CD4-positive, alpha-beta T cell treated with Interleukin-6 for 4 hours (primary cell): Measurements from ENCODE around the gene ASTN2.

ENCODE experiments used
- DNase-seq: peaks from one replicate; pipeline ENCODE4 v3.0.0-alpha.2; 2020; ENCODE audit warnings: mixed read lengths

Gene ASTN2

DNA sequence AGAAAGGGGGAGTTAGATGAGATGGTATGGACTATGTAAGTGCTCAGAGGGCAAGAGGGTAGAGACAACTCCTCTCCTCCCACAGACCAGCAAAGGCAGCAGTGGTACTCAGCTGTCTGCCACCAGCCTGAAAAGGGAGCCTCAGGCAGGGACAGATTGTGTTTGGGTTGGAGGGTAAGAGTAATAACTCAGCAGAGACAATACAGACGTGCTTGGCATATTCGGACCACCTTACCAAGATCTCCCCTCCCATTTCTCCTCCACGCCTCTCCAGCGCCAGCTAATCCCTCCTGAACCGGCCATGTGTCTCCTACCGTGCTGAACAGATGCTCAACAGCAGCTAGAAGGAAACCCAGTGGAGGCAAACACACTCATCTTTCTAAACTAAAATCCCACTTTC lies 180.8 kb downstream of the ASTN2 start:
- no peak for DNase-seq

DNA sequence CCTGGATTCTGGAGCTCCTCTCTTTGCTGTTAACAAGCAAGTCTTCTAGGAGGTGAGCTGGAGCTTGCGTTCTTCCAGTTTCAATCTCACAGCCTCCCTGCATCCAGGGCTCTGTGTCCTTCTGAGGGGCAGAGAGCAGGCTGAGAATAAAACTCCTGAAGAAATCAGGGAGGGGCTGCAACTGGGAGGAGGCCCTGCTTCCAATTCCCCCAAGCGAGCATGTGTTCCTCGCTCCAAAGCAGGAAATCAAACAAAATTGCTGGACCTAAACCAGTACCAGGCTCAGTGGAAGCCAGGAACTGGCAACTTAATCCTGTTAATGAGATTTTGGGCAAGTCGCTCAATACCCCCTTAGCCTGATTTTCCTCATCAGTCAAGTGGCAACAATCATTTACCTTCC lies 181.8 kb downstream of the ASTN2 start:
- DNase-seq: no peak

DNA sequence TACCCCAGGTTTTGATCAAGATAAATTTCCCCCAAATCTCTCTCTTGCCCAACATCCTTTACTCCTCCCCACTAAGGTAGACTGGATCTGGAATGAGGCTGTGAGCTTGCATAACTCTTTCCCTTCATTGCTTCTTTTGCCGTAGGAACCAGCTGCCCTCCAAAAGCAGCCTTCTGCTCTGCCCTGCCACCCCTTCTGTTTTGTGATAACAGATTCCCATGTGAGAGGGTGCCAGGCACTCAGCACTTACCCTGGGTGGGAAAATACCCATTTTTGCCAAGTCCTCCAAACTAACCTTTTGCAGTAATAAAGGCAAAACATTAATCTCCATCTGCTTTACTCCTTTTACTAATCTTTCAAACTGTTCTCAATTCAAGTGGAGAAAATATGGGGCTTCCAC lies 182.6 kb downstream of the ASTN2 start:
- DNase-seq: no peak

GRCh38 chr9:117231012-117231411 lies 183.8 kb downstream of the ASTN2 start:
- no peak for DNase-seq

DNA sequence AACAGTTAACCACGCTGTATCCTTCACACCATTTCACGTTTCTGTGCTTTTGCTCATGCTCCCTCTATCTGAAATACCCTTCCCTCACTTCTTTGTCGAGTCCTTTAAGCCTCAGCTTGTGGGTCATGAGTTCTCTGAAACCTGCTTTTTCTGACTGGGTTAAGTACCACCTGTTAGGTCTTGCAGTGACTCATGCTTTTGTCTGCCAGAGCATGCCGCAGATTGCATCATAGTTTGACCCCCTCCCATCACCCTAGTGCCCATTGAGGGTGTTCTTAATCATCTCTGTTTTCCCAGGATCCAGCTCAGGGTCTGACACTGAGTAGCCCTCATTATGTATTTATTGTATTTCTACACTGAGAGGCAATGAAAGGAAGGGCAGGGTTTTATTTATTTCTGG lies 190.2 kb downstream of the ASTN2 start:
- no peak for DNase-seq

GRCh38 chr9:117218951-117219350 lies 195.9 kb downstream of the ASTN2 start:
- DNase-seq: no peak

DNA sequence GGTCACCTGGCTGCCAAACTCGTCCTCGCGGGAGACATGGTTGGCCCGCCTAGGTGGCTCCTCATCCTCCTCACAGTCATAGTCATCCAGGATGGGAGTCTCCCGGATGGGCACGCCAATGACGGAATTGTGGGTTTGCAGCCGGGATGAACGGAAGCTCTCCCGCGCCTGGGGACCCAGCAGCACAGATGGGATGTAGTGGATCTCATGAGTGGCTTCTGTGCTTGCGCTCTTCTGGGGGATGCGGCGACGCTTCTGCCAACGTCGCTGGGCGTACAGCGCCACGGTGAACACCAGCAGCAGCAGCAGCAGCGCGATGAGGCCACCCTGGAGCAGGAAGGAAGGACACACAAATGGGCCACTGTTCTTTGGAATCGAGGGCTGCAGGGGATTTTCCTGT lies 200.4 kb downstream of the ASTN2 start:
- DNase-seq: no peak

DNA sequence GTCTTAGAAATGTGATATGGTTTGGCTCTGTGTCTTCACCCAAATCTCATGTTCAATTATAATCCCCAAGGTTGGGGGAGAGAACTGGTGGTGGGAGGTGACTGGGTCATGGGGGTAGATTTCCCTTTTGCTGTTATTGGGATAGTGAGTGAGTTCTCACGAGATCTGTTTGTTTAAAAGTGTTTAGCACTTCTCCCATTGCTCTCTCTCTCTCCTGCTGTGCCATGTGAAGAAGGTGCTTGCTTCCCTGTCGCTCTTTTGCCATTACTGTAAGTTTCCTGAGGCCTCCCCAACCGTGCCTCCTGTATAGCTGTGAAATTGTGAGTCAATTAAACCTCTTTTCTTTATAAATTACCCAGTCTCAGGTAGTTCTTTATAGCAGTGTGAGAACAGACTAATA lies 203.6 kb downstream of the ASTN2 start:
- DNase-seq: no peak

GRCh38 chr9:117205806-117206205 lies 209.1 kb downstream of the ASTN2 start:
- DNase-seq: no peak

- DNase-seq: no peak
Observed at GRCh38 chr9:117204971-117205370, 209.9 kb downstream of the ASTN2 start.

- DNase-seq: no peak
Observed at GRCh38 chr9:117191504-117192261, 223.2 kb downstream of the ASTN2 start.

DNA sequence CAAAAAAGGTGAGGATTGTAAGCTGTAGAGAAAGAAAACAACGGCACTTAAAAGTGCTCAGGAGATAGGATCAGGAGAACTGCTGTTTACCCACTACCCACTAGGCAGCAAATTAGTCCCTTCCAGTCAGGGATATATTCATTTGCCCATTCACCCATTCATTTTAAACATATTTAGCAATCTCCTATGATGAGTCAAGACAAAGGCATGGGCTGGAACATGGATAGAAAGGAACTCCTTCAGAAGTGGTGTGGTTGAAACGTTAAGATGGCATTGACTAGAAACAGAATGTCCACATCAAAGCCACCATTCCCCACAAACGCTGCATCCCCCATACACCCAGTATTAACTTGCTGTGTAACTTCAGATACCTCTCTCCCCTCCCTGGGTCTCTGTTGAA lies 225.7 kb downstream of the ASTN2 start:
- DNase-seq: no peak

DNA sequence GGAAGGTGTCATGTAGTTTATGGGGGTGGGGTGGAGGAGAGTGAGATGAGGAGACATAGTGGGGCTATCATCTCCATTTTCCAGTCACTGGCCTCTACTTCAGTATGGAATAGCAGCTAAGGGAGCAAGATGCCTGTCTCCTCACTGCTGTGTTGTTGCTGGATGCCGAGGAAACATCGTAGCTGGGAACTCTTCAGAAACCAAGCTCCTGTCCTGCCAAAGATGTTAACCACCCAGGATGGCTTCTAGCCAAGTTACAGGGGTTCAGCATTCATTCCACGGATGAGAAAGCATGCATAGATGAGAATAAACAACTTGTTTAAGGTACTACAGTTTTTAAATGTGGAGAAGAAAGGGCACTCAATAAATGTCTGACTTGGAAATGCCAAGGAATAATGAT lies 226.5 kb downstream of the ASTN2 start:
- DNase-seq: no peak

DNA sequence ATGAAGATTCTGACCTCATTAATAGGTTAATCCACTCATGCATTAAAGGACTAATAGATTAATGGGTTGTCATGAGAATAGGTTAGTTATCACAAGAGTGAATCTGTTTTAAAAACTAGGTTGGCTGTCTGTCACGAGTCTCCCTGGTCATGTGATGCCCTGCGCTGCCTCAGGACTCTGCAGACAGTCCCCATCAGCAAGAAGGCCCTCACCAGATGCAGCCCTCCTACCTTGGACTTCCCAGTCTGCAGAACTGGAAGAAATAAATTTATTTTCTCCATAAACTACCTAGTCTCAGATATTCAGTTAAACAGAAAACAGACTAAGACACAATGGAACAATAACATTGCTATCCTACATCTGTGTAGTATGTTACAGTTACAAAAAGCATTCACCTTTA lies 227.4 kb downstream of the ASTN2 start:
- DNase-seq: no peak

- no peak for DNase-seq
Observed at GRCh38 chr9:117184173-117184572, 230.7 kb downstream of the ASTN2 start.

GRCh38 chr9:117182046-117182445 lies 232.8 kb downstream of the ASTN2 start:
- DNase-seq: no peak

- no peak for DNase-seq
Observed at GRCh38 chr9:117180896-117181445, 233.9 kb downstream of the ASTN2 start.

DNA sequence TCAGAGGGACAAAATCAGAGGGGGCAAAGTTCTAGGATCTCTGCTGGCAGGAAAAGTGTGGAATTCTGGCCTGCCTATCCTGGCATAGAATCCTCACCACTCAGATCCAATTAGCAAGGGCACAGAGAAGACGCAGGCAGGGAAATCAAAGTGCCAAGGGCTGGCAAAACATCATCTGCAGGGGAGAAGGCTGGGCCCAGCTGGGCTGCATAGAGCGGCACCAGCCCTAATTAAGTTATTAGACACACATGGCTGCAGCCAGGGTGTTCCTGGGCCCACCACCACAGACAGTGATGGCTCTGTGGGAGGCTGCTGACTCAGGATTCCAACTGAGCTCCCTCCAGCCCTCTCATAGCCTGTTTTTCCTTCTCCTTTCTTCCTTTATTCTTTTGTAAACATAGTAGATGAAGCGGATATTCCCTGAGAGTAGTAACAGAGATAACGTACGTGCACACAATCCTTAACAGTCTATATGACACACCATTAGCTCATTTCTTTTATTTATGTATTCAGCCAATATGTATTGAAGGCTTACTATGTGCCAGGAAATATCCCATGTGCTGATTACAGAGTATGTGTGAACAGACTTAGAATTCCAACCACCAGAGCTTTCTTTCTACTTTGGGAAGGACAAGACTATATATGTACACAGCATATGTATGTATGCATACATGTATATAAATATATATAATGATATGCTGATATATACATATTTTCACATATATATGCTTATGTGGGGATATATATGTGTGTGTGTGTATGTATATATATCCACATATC lies 236.1 kb downstream of the ASTN2 start:
- DNase-seq: no peak

DNA sequence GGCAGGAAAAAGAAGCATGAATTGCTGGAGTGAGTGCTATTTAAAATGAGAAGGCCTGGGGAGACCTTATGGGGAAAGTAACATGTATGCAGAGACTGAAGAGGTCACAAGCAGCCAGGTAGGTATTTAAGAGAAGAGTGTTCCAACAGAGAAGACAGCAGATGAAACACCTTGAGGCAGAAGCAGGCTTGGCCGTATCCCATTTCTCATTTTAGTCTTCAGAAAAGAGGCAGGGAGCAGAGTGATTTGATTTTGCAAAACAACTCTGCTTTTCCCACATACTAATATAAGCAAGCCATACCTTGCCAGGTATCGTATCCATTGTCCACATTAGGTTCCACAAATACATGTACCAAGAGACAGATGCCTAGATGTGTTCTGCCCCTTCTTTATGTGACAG lies 244.3 kb downstream of the ASTN2 start:
- no peak for DNase-seq

GRCh38 chr9:117169089-117169621 lies 245.7 kb downstream of the ASTN2 start:
- DNase-seq: no peak

- no peak for DNase-seq
Observed at GRCh38 chr9:117164512-117164911, 250.3 kb downstream of the ASTN2 start.

DNA sequence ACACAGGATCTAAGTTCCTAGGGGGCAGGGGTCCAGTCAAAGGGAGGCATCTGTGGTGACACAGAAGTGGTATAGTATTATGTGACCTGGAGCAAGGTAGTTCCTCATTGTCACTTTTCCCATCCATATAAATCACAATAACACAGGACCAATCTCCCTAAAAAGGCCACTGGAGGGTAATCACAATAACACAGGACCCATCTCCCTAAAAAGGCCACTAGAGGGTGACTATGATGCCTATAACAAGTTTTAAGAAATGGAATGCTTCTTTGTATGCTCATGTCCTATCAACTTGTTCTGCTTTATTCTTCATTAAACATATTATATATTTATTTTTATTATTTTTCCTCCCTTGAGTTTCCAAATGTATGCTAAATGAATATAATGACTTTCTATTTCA lies 254.6 kb downstream of the ASTN2 start:
- DNase-seq: no peak

DNA sequence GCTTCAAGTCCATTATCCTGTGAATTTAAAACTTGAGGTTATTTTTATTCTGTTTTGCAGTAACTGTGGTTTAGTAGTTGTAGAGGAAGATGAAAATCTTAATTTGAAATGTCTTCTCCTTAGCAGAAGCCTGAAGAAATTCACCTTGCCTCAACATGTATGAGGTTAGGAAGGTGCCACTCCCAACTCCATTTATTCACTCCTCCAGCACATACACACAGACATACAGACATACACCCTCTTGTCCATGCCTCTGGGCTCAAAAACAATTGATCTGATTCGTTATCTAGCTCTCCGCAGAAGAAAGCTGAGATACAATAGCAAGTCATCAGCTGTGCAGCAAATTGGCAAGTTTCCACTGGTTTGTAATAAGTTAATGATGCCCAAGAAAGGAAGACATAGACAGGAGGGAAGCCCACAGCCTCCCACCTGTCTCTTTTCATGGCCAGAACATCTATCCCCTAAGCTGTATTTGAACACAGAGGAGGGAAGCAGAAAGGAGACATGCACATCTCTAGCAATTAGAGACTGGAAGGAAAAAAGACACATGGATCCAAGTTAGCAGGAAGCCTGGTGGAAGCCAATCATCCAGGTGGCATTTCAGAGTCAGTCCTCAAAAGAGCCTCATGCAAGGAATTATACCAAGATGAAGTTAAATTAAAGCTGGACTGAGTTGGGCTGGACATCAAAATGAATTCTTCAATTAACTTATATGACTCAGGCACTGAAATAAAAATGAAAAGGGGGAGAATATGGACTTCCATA lies 257.9 kb downstream of the ASTN2 start:
- DNase-seq: no peak
